Left forelimb (tissue), 1 donor: ENCODE results near the gene C11orf65.
A peak's percentile ranks its signal among the peaks of the same experiment; 100 is the strongest.

Experiments used
- DNase-seq: peaks from one replicate; pipeline ENCODE4 v3.0.0-alpha.2; 2018; ENCODE audit warnings: low spot score

Gene C11orf65, protein sequence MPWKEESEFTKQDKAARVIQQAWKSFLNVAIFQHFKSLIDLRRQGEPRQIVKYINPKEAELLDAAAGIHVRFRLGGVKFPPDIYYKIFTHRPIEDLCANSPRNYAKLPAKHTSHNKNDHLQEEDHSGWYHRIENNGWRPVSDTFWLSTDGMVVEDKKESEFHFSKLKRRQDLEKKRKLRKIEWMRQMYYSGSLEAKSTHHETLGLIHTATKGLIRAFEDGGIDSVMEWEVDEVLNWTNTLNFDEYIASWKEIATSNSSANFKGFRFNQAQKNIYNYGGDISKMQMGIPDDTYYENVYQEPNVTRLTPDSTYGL

DNA sequence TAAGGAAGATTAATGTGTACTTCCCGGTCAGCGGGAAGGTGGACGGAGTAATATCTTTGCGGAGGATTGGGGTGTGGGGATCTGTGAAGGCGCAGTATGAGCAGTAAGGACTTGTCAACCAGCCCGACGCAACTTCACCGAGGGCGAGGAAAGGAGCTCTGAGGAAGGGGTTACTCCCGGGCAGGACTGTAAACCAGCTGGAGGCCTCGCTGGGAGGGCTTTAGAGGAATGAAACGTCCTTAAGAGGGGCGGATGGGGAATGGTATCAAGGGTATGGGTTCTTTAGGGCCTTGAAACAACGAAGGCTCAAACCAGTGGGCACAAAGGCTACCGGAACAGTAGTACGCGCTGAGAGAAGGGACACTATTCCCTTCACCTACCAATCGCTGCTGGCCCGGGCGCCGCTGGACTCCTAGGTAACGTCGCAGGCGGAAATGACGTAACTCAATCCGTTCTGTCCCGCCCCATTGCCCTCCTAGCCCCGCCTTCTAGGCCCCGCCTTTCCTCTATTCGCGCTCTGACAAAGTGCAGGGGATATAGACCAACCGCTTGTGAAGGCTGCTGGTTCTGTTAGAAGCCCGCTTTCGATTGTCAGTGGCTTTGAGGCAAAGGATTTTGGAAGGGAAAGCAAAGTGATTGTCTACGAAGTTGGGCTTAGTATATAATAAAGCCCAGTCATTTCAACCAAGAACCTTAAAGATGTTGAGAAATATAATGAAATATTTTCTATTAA, at the start of gene C11orf65:
Gene C11orf65, minus strand, starts transcription at position 439 of the 733 bp plus-strand sequence. CDS start 5,970 bp downstream, outside the sequence.
- DNase-seq, result peak; percentile 98

DNA sequence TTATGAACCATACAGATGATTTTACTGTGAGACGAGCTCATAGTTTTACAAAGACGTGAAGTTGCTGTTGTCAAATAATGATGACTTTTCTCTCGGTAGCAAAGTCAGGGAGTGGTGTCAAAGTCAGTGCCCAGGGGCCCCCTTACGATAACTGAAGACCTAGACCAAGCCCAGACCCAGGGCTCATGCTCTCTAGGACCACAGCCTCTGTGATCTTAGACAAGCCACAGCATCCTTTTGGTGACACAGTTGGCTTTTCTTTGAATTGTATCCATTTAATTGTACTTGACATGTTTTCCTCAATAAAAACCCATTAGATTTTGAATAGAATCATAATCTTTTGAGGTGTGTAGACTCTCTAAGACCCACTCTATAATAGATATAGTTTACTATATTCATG, 48.8 kb upstream of the C11orf65 start:
- DNase-seq, result no peak

DNA sequence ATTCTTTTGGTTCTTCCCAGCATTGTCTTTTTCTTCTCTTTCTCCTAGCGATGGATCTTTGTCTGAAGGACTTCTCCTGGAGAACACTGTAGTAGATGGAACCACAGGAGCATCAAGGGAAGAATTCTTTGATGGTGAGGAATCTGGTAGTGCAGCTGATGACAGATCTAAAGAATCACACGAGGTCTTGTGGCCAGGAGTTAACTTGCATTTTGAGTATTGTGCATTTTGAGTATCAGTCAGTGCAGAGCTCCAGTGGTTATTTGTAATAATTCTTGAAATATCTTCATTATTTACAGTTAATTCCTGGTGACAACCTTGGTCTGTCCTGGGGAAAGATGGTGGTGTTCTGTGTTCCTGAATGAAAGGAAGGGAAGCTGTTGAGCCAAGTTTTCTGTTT, 45.4 kb upstream of the C11orf65 start:
- no peak for DNase-seq

DNA sequence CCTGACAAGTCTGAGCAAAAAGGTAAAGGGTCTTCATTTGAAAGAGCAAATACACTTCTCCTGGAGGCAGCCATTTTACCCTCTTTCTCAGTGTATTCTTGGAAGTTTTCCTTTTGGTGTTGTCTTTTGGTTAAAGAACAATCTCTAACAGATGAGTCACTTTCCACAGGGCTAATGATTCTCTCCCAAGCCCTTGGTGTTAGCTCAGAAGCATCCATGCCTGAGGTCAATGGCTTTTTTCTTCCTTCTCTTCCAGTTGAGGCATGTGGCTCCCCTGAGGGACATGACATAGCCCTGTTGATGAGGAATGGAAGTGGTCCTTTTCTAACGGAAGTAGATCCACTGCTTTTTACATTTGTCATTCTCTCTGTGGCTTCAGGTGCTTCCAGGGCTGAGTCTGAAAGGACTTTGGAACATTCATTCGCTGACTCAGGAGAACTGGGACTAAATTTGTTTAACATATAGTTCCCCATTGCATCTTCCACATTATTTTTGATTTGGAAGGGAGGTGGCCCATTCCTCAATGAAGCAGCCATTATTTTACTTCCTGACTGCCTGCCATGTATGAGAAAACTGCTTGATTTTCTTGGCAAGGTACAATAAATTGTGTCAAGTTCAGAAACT, 44.6 kb upstream of the C11orf65 start:
- DNase-seq, result no peak

DNA sequence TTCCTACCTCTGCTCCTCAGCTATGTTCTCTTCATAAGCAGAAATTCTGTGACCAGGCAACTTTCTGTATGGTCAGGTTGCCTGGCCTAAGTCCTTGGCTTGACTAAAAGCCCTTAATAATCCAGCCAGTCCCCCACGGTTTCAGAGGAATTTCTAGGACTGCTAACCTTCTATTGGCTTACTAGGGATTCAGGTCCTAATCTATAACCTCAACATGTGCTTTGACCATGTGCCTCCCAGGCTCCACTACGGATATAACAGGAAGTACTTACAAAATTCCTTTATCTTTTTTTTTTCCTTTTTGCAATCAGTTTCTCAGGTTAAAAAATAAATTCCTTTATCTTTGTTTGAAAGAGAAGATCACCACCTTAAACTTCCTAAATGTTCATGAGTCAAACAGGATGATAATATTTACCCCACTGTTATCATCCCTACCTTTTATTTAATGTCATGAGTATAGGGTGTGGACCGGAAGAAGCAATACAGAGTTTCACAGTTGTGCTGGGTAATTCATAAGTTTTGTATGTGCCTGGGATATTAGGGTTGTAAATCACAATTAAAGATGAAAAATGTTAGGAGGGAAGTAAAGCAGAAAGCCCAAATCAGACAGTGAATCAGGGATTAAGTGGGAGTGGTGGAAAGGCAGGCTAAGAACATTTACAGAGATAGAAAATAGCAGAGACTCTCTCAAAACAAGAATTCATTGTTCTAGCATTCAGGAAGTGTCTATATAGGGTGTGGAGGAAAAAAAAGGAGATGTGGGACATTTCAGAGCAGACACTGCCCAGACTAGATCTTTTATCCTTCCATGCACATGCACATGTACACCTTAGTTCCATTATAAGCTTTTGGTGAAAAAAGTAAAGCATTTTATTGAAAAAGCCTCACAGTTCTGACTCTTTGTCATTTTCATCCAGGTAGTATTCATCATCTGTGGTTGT, 41.6 kb upstream of the C11orf65 start:
- no peak for DNase-seq

DNA sequence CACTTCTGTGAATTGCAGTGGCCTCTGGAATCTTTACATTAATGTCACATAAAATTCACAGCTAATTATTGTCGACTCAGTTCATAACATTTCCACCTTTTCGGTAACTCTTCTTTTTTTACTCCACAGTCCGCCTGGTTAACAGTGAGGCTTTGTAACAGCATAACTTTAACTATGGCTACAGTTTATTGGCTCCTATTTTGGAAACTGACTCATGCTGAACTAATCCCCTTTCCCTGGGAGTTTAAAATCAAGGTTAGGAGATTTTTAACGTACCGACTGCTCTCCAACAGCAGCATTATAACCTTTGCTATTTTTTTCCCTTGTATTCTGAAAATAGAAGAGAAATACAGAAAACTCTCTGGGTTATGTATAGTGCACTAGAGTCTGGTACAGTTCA, 34.1 kb upstream of the C11orf65 start:
- DNase-seq, result no peak

DNA sequence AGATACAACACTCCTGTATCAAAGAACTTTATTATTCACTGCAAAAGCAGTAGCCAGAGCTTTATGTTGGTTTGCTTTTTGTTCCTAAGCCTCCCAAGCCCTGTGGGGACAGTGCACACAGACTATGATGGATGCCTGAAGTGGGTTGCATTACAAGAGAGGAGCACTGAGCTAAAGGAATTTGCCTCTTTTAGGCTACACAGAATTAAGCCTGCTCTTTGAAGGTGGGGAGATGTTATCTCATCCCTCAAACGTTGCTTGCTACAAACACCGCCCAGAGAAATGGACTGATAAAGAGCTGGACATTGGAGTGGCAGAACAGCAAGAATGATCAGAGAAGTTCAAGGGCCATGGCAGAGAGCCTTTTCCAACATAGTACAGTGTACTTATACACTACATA, 33.4 kb upstream of the C11orf65 start:
- DNase-seq, result no peak

DNA sequence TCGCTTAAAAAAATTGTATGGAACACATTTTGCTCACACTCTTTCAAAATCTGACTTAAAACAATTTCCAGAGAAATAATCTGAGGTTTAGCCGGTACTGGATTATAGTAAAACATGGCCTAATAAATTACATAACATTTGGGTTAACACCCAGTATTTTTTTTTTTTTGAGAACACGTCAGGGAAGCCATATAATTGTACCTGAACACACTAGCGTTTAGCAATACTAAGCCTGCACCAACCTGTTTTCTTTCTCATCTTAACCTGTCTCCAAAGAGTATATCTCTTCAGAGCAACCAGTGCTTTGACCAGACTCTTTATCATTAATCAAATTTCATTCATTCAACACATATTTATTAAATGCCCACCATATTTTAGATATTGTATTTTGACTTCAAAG, 32.8 kb upstream of the C11orf65 start:
- no peak for DNase-seq

DNA sequence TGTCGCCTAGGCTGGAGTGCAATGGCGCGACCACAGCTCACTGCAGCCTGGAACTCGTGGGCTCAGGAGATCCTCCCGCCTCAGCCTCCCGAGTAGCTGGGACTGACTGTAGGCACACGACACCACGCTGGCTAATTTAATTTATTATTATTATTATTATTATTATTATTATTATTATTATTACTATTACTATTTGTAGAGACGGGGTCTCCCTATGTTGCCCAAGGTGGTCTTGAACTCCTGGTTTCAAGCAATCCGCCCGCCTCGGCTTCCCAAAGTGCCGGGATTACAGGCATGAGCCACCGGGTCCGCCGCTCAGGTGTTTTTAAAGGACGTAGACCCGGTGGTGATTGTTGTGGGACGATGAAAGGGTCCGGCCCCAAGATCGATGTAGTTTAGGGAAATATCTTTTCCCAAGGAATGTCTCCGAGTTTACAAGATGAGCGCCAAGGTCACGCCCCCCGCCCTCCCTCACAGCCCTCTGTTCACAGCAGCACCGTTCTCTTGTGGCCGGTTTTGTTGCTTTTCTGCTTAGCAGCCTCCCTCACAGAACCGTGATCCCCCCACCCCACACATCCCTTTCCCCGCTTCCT, 31.6 kb upstream of the C11orf65 start:
- DNase-seq, result no peak

DNA sequence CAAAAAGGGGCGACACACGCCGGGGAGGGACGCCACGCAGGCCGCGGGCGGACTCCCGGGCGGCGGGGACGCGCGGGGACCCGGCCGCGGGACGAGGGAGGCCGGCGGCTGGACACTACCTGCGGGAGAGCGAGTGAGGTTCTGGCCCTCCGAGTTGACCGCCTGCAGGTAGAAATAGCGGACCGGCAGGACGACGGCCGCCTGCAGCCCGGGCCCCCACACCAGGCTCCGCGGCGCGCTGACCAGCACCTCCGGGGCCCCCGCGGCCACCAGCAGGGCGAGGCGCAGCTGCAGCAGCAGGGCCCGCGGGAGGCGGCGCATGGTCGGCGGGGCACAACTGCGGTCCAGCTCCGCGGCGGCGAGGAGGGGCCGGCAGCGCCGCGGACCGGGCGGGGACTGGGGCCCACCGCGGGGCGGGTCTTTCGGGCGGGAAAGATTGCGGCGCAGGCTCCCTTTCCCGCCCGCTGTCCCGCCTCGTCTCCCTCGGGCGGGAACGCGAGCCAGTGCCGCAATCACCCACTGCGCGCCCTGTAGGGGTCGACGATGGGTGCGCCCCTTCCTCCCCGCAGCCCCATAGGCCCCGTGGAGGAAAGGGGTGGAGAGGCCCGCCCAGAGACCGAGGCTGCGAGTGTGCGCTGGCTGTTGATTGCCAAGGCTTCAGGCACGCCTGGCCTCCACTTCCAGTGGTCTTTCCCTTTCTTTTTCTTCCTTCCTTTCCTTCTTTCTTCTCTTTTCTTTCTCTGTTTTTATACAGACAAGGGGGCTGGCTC, 30.9 kb upstream of the C11orf65 start, which contains the start of gene POGLUT3:
Gene POGLUT3, minus strand, starts transcription at position 339 of the 770 bp plus-strand sequence. Its CDS starts 18 bp downstream, at position 321.
- peak; percentile 86 for DNase-seq

DNA sequence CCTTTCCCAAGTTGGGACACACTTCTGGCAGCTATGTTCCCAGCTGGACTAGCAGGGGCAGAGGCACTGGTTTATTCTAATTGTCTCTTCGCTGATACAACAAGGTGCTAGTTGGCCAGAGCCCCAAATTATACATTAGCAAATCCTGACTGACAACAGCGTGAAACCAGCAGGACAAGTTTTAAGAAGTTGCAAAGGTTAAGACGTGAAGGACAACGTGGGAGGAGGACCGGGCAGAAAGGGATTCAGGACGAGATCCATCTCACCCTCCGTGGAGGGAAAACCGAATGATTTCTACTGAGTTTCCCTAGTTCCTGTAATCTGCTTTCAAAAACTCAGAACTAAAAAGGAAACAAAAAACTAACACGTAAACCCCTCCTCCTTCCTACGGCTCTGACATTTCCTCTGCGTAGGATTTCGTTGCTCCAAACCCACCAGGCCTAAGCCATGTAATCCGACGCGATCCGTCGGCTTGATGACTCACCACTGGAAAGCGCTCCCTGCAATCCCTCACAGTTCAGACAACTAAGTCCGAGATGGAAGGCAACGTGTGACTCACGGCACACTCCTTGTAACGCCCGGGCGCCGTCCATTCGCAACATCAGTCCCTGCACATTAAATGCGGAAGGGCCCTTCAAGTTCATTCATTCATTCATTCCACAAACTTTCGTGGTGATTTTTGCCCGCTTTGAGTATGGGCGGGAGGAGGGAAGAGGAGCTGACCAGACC, 30.2 kb upstream of the C11orf65 start:
- DNase-seq, result no peak

DNA sequence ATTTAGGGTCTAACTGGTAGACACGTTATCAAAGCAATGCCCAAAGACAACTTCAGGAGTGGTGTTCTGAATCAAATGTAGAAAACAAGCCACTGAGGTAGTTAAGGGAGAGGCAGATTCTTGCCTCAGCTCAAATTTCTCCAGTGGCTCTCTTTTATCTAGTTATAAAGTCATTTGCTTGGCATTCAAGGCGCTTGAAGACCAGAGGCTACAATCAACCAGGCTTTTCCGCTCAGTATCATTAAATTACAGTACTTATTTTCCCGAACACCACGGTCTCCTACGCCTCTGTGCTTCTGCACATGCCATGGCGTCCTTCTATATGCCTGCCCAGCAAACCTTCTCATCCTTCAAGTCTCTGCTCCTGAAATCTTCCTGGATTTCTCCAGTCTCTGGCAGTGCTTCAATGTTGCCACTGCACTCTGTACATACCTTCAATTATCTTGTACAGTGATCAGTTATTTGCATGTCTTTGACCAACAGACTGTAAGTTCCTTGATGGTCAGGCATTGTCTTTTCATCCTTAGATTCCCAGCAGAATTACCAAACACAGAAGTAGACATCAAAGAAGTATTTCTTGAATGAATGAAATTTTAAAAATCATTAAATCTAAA, 29.4 kb upstream of the C11orf65 start:
- DNase-seq, result no peak

DNA sequence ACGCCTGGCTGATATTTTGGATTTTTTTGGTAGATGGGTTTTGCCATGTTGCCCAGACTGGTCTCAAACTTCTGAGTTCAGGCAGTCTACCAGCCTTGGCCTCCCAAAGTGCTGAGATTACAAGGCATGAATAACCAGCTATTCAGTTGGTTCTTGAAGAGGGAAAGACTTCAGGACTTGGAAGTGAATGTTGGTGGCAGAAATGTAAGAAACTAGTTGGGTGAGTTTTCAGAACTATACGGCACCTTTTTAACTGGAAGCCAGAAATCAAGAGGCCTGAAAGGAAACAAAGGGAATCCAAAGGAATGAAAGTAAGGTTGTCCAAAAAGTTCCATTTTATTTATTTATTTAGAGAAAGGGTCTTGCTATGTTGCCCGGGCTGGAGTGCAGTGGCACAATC, 28.0 kb upstream of the C11orf65 start:
- no peak for DNase-seq

DNA sequence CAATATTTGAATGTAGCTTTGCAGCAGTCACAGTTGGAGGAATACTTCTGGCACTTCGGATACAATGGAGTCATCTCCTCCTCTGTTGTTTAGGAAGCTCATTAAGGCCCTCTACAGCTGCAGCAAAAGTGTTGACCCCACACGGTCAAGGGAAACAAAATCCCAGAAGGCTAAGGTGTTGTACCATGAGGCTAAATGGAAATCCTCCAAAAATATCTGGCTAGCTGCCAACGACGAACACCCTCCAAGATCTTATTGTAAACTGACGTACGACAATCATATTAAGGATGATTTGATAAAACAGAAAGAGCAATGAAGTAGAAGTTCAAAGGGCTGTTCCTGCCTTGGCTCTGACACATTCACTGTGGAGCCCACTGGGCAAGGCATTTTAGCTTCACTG, 26.9 kb upstream of the C11orf65 start:
- no peak for DNase-seq

DNA sequence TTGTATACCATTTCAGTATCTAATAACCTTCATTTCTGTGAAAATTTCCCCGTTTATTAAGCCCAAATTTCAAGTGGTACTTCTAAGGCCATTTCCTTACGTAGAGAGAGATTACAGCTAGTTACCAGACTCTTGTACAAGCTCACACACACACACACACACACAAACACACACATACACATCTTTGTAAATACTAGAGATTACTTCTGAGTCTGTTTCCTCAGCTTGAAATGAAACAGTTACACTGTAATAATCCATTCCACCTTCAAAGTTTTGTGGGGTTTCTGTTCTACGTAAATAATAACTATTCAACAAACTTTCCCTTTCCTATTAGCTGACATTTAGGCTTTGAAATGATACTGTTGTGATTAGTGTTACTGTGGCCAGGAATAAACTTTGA, 24.6 kb upstream of the C11orf65 start:
- no peak for DNase-seq

DNA sequence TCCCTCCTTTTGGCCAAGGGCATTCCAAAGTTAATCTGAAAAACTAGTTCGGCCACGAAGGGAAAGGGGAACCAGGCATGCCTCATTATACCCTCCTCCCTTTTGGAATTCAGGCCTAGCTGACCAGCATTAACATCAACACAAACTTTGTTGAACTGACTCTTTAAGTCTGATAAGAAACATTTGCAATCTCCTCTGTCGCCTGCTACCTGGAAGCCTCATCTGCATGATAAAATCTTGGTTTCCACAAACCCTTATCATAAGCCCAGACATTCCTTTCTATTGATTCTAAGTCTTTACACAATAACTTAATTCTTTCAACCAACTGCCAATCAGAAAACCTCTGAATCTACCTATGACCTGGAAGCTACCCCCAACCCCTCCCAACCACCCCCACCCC, 19.5 kb upstream of the C11orf65 start:
- DNase-seq, result no peak

DNA sequence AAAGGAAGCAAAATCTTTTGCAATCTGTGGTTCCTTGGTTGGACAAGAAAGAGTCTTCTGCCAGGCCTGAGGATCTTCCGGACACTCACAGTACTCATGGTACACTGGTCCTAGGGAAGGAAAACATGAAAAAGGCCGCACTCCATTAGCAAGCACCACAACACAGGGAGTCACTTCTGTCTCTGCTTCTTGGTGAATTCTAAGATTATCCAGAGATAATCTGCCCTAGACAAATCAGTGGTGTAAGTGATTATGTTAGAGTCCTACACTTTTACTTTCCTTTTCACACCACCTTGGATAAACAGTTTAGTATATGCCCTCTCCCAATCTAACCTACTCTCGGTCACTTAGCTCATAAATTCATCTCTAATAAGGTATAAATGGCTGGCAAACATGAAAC, 19.0 kb upstream of the C11orf65 start:
- DNase-seq, result no peak

DNA sequence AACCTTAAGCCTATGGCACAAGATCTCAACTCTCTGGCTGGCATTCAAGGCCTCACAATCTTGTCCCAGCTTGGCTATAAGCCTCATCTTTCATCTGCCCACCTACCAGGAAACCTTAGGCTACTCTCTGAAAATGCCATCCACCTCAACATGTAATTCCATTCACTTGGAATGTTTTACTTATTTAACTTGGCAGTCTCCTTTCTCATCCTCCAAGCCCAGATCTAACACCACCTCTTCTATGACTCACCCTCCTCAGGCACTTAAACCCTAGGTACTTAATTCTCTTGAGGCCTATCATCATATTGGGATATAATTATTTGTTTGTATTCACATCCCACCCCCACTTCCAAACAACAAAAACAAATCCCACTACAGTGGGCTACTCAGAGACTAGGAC, 15.8 kb upstream of the C11orf65 start:
- no peak for DNase-seq

DNA sequence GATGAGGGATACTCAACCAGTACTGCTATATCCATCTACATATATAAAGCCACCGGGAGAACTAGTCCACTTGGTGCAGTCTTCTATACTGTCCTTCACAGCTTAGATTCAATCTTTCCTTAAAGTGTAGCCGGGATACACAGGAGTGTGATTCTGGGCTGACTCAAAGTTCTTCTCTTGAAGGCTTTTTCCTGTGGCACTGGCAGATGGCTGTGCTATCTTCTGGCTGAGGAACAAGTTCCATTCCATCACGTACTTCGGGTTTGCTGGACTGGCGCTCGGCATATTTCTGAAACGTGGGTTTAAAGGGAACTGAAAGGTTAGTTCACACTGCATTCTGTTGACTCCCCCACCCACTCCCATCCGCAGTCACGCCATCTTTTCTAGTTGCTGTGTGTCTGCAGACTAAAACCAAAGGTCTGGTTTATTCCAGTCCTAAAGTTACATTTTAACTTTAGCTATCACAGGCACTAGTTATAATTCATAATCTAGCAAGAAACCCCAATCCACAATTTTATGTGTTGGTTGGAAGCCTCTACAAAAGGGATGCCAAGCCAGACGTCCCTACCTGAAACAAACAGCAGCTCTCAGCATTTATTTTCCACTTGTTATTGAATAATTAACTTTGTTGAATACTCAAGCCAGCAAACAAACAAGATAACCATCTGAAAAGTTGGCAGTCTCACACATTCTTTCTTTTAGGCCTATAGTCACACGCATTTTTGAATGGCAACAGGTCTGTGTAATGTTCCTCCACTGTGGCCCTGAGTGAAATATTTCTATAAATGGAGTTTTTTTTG, 7.5 kb upstream of the C11orf65 start:
- no peak for DNase-seq
